Measurements from ENCODE around the gene EOGT. TPM values are rescaled to one million over a fixed set of nuclear protein-coding genes. Genes with fewer than 3 reads are reported as not detected.

The EOGT gene
- total RNA-seq, 1 experiment from 2014 or later = 21.0 TPM

- CTCF ChIA-PET = no interaction called here
- no TSS peak for BruUV-seq (replicated peaks)
- intact Hi-C loops (cut with micrococcal nuclease; ENCODE audit: unreplicated experiment) = no loop called here
- no peaks in the 10 kb centered on the region for H3K9me3 Mint-ChIP-seq (ENCODE audit: low read depth, unreplicated experiment)
- no peaks in the 10 kb centered on the region for H3K4me1 Mint-ChIP-seq (ENCODE audit: low read depth, unreplicated experiment)
- TF ChIP-seq CTCF (IDR thresholded peaks at IDR 0.05; ENCODE audit: unreplicated experiment) = no peak
- H3K27ac Mint-ChIP-seq (ENCODE audit: unreplicated experiment) = no peak overlapping the region
- no peaks in the 10 kb centered on the region for H3K36me3 Mint-ChIP-seq (ENCODE audit: insufficient read depth, unreplicated experiment)
- peaks cover 81% of the 10 kb centered on the region for H3K27me3 Mint-ChIP-seq (ENCODE audit: unreplicated experiment)
- DNase-seq = no peak
- no peak overlapping the region for H3K4me3 Mint-ChIP-seq (ENCODE audit: low read depth, unreplicated experiment)
These were observed 50.1 kb downstream of the EOGT start for GRCh38 chr3:68963376-68963775.

GRCh38 chr3:68958932-68959331 lies 54.6 kb downstream of the EOGT start:
- Mint-ChIP-seq H3K4me3 (ENCODE audit: low read depth, unreplicated experiment) (no peak overlapping the region), H3K4me1 (ENCODE audit: low read depth, unreplicated experiment) (no peaks in the 10 kb centered on the region), H3K36me3 (ENCODE audit: insufficient read depth, unreplicated experiment) (no peaks in the 10 kb centered on the region), H3K27ac (ENCODE audit: unreplicated experiment) (no peak overlapping the region), H3K9me3 (ENCODE audit: low read depth, unreplicated experiment) (no peaks in the 10 kb centered on the region), H3K27me3 (ENCODE audit: unreplicated experiment) (peaks cover 85% of the 10 kb centered on the region)
- BruUV-seq (replicated peaks) = no TSS peak
- no peak for TF ChIP-seq CTCF (IDR thresholded peaks at IDR 0.05; ENCODE audit: unreplicated experiment)
- CTCF ChIA-PET = no interaction called here
- intact Hi-C loops (cut with micrococcal nuclease; ENCODE audit: unreplicated experiment) = no loop called here
- no peak for DNase-seq

- H3K27me3 Mint-ChIP-seq (ENCODE audit: unreplicated experiment) = peaks cover 85% of the 10 kb centered on the region
- TF ChIP-seq CTCF (IDR thresholded peaks at IDR 0.05; ENCODE audit: unreplicated experiment) = no peak
- H3K4me1 Mint-ChIP-seq (ENCODE audit: low read depth, unreplicated experiment) = no peaks in the 10 kb centered on the region
- H3K4me3 Mint-ChIP-seq (ENCODE audit: low read depth, unreplicated experiment) = no peak overlapping the region
- H3K9me3 Mint-ChIP-seq (ENCODE audit: low read depth, unreplicated experiment) = no peaks in the 10 kb centered on the region
- intact Hi-C loops (cut with micrococcal nuclease; ENCODE audit: unreplicated experiment) = no loop called here
- no peak overlapping the region for H3K27ac Mint-ChIP-seq (ENCODE audit: unreplicated experiment)
- no TSS peak for BruUV-seq (replicated peaks)
- CTCF ChIA-PET = no interaction called here
- no peak for DNase-seq
- no peaks in the 10 kb centered on the region for H3K36me3 Mint-ChIP-seq (ENCODE audit: insufficient read depth, unreplicated experiment)
These were observed 55.6 kb downstream of the EOGT start for GRCh38 chr3:68957895-68958294.

- Mint-ChIP-seq H3K9me3 (ENCODE audit: low read depth, unreplicated experiment) (no peaks in the 10 kb centered on the region), H3K4me3 (ENCODE audit: low read depth, unreplicated experiment) (no peak overlapping the region), H3K27ac (ENCODE audit: unreplicated experiment) (no peak overlapping the region), H3K36me3 (ENCODE audit: insufficient read depth, unreplicated experiment) (no peaks in the 10 kb centered on the region), H3K4me1 (ENCODE audit: low read depth, unreplicated experiment) (no peaks in the 10 kb centered on the region), H3K27me3 (ENCODE audit: unreplicated experiment) (peaks cover 53% of the 10 kb centered on the region)
- no peak for DNase-seq
- no TSS peak for BruUV-seq (replicated peaks)
- intact Hi-C loops (cut with micrococcal nuclease; ENCODE audit: unreplicated experiment) = no loop called here
- TF ChIP-seq CTCF (IDR thresholded peaks at IDR 0.05; ENCODE audit: unreplicated experiment) = no peak
- CTCF ChIA-PET = interaction anchor here (0.6 kb wide), 1 partner anchor 19 kb away, joined by 5 read pairs; no protein-coding TSS in a partner anchor
These were observed 59.6 kb downstream of the EOGT start for GRCh38 chr3:68953816-68954444.
